HepG2 (cell line): ENCODE data around the gene CD58. TPM values are rescaled to one million over a fixed set of nuclear protein-coding genes. Genes with fewer than 3 reads are reported as not detected.
A peak's percentile ranks its signal among the peaks of the same experiment; 100 is the strongest.

Experiments used
- DNMT3B ChIP-seq: conservative IDR thresholded peaks from 2 replicates; pipeline ENCODE4 v1.6.1; 2016; ENCODE audit warnings: missing biosample characterization, control low read depth
- FOXK1 ChIP-seq: sonication (generic); formaldehyde crosslinking; IDR thresholded peaks from 2 replicates; pipeline ENCODE4 v1.4.0; 2020; ENCODE audit warnings: low read depth, missing genetic modification reagents, borderline replicate concordance
- HDAC2 ChIP-seq: sonication (generic); formaldehyde crosslinking; IDR thresholded peaks from 2 replicates; pipeline ENCODE4 v1.4.0; 2020; ENCODE audit warnings: missing genetic modification reagents
- HOXA7 ChIP-seq: sonication (generic); formaldehyde crosslinking; IDR thresholded peaks from 2 replicates; pipeline ENCODE4 v1.8.1; 2022; ENCODE audit warnings: mild to moderate bottlenecking, missing genetic modification reagents, moderate library complexity
- KLF16 ChIP-seq, 2 experiments: sonication (generic) in 1 of 2; formaldehyde crosslinking in 1 of 2; IDR thresholded peaks; 2 replicates each; pipeline versions ENCODE4 v1.6.1 to v1.8.0; 2016 to 2023; ENCODE audit warnings: missing genetic modification reagents in 2 of 2, missing compliant biosample characterization in 1 of 2
- MYNN ChIP-seq: sonication (generic); formaldehyde crosslinking; IDR thresholded peaks from 2 replicates; pipeline ENCODE4 v1.4.0; 2020; ENCODE audit warnings: mild to moderate bottlenecking, low read depth, missing genetic modification reagents
- PRPF4 ChIP-seq: fragments of 200-400 bp; formaldehyde crosslinking; IDR thresholded peaks from 2 replicates; pipeline ENCODE4 v1.6.1; 2016; ENCODE audit warnings: low read length, low read depth; ENCODE audit not compliant: poor library complexity, severe bottlenecking
- SMAD3 ChIP-seq: sonication (generic); formaldehyde crosslinking; IDR thresholded peaks from 2 replicates; pipeline ENCODE4 v1.4.0; 2020; ENCODE audit warnings: missing genetic modification reagents
- TBX3 ChIP-seq: fragments of 450-650 bp; IDR thresholded peaks from 2 replicates; pipeline ENCODE4 v1.6.1; 2017; ENCODE audit warnings: antibody characterized with exemption, mild to moderate bottlenecking, inconsistent platforms, borderline replicate concordance
- ZFP1 ChIP-seq: IDR thresholded peaks from 2 replicates; pipeline ENCODE4 v1.6.1; 2016
- ZNF350 ChIP-seq: sonication (generic); formaldehyde crosslinking; IDR thresholded peaks from 2 replicates; pipeline ENCODE4 v1.4.0; 2020; ENCODE audit warnings: mild to moderate bottlenecking, low read depth, missing genetic modification reagents, borderline replicate concordance
- ZNF382 ChIP-seq: sonication (generic); formaldehyde crosslinking; IDR thresholded peaks from 2 replicates; pipeline ENCODE4 v1.5.0; 2020; ENCODE audit warnings: missing genetic modification reagents, mild to moderate bottlenecking, borderline replicate concordance
- ZNF460 ChIP-seq: sonication (generic); formaldehyde crosslinking; IDR thresholded peaks from 2 replicates; pipeline ENCODE4 v1.5.1; 2020; ENCODE audit warnings: missing genetic modification reagents, mild to moderate bottlenecking, borderline replicate concordance
- ZNF556 ChIP-seq: sonication (generic); formaldehyde crosslinking; IDR thresholded peaks from 2 replicates; pipeline ENCODE4 v1.4.0; 2020; ENCODE audit warnings: mild to moderate bottlenecking, missing genetic modification reagents, borderline replicate concordance
- ZNF607 ChIP-seq: sonication (generic); formaldehyde crosslinking; IDR thresholded peaks from 2 replicates; pipeline ENCODE4 v1.5.1; 2020; ENCODE audit warnings: missing genetic modification reagents, mild to moderate bottlenecking, borderline replicate concordance
- ZNF749 ChIP-seq: sonication (generic); formaldehyde crosslinking; IDR thresholded peaks from 2 replicates; pipeline ENCODE4 v1.8.0; 2022; ENCODE audit warnings: mild to moderate bottlenecking, missing genetic modification reagents, moderate library complexity, borderline replicate concordance
- ZNF879 ChIP-seq: sonication (generic); formaldehyde crosslinking; IDR thresholded peaks from 2 replicates; pipeline ENCODE4 v1.8.1; 2023; ENCODE audit warnings: missing genetic modification reagents
- ZSCAN12 ChIP-seq: sonication (generic); formaldehyde crosslinking; IDR thresholded peaks from 2 replicates; pipeline ENCODE4 v1.9.0; 2021; ENCODE audit warnings: mild to moderate bottlenecking, missing genetic modification reagents
- ZZZ3 ChIP-seq: sonication (generic); formaldehyde crosslinking; IDR thresholded peaks from 2 replicates; pipeline ENCODE4 v1.4.0; 2020; ENCODE audit warnings: missing genetic modification reagents, mild to moderate bottlenecking, borderline replicate concordance
- polyA plus RNA-seq, 8 experiments: library from polyadenylated mRNA; depleted of rRNA in 3 of 8; stranded (reverse) in 7 of 8; unstranded in 1 of 8; fragments of >200 nt; fragmentation: Illumina TruSeq in 4 of 8; extraction: Trizol in 4 of 8; gene quantifications; 2 replicates each; pipeline versions ENCODE4 v1.2.1 to v1.2.3, GENCODE V29; 2011 to 2016; ENCODE audit warnings: low read depth in 4 of 8, missing spikeins in 1 of 8, mixed read lengths in 1 of 8; ENCODE audit not compliant: insufficient read depth in 1 of 8
- total RNA-seq, 5 experiments: library from RNA; depleted of rRNA; stranded (reverse); fragments of >200 nt; fragmentation: Illumina TruSeq; extraction: Trizol; gene quantifications; 2 replicates each; pipeline ENCODE4 v1.2.3, GENCODE V29; 2016; ENCODE audit warnings: low read depth in 1 of 5
- TF ChIP-seq, protein P1 (sequence below): sonication (generic); formaldehyde crosslinking; IDR thresholded peaks from 2 replicates; pipeline ENCODE4 v1.8.0; 2022; ENCODE audit warnings: mild to moderate bottlenecking, missing genetic modification reagents, moderate library complexity
- TF ChIP-seq, protein P2 (sequence below): IDR thresholded peaks from 2 replicates; pipeline ENCODE4 v1.6.1; 2018; ENCODE audit warnings: missing genetic modification reagents, mild to moderate bottlenecking, missing compliant biosample characterization
- TF ChIP-seq, protein P3 (sequence below): sonication (generic); formaldehyde crosslinking; IDR thresholded peaks from 2 replicates; pipeline ENCODE4 v1.5.1; 2020; ENCODE audit warnings: missing genetic modification reagents, mild to moderate bottlenecking, borderline replicate concordance
- TF ChIP-seq, protein P4 (sequence below): IDR thresholded peaks from 2 replicates; pipeline ENCODE4 v1.6.1; 2016; ENCODE audit warnings: missing compliant biosample characterization, missing genetic modification reagents, borderline replicate concordance
- TF ChIP-seq, protein P5 (sequence below): sonication (generic); formaldehyde crosslinking; conservative IDR thresholded peaks from 2 replicates; pipeline ENCODE4 v1.4.0; 2020; ENCODE audit warnings: missing genetic modification reagents

Gene CD58
- total and polyA plus RNA-seq, 2 of the 13 experiments (the other 11 are each of a cell fraction or from before 2014, with no cell fraction given) = 9.4 to 13.5 TPM

DNA sequence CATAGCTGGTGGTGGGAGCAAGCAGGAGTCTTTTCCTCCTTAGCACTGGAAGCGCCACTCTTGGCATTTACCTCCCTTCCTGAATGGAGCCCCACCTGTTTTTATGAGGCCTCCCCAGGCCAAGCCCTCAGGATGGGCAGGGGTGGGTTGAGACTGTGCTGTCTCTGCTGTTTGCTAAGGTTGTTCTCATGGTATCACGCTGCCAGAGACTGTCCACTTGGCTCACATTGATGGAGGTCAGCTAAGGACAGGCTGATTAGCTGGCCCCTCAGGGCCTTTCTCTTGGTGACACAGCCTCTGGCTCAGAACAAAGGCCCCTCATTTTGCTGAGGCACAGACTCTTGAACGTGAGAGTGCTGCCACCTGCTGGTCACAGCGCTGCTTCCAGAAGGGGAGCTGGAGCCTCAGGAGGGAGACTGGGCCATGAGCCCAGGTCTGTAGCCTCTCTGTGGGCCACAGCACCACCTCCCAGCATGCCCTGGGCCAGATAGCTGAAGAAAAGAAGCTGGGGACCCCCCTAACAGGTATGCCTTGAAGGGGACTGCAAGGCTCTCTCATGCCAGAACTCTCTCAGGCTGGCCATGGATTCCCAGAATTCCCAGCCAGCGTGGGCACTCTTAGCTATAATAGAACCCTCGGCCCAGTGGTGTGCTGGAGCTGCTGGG lies 85.6 kb downstream of the CD58 start (continued):
- TF ChIP-seq, protein P1, sequence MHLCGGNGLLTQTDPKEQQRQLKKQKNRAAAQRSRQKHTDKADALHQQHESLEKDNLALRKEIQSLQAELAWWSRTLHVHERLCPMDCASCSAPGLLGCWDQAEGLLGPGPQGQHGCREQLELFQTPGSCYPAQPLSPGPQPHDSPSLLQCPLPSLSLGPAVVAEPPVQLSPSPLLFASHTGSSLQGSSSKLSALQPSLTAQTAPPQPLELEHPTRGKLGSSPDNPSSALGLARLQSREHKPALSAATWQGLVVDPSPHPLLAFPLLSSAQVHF (CRISPR knock-in tag) = no peak
- TF ChIP-seq MYNN (CRISPR knock-in tag) = no peak
- peak; percentile 88; the same call in 1 of the 2 replicates for TF ChIP-seq SMAD3
- peak in 1 of 2 experiments; percentile 71; a peak in 1 of 4 replicates for TF ChIP-seq KLF16 (CRISPR knock-in tag; IDR thresholded peaks at IDR 0.05)
- no peak for TF ChIP-seq ZNF382 (CRISPR knock-in tag)
- TF ChIP-seq FOXK1 (CRISPR knock-in tag) = peak; percentile 30; the same call in 1 of the 2 replicates
- TF ChIP-seq ZSCAN12 (CRISPR knock-in tag) = no peak
- TF ChIP-seq ZZZ3 (CRISPR knock-in tag) = no peak
- TF ChIP-seq, protein P2, sequence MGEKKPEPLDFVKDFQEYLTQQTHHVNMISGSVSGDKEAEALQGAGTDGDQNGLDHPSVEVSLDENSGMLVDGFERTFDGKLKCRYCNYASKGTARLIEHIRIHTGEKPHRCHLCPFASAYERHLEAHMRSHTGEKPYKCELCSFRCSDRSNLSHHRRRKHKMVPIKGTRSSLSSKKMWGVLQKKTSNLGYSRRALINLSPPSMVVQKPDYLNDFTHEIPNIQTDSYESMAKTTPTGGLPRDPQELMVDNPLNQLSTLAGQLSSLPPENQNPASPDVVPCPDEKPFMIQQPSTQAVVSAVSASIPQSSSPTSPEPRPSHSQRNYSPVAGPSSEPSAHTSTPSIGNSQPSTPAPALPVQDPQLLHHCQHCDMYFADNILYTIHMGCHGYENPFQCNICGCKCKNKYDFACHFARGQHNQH (CRISPR knock-in tag) = peak; percentile 85; the same call in 1 of the 2 replicates
- TF ChIP-seq, protein P3, sequence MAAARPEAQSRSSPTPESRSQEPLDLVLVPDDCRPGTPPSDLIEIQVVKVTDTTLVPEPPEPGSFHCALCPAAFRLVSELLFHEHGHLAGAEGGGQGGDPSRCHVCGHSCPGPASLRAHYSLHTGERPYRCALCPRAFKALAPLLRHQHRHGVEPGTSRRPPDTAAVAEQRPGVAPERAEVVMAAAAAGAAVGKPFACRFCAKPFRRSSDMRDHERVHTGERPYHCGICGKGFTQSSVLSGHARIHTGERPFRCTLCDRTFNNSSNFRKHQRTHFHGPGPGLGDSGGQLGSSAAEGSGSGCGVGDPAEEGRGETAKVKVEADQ = no peak; the same call in 1 of the 2 replicates
- TF ChIP-seq PRPF4 = no peak
- TF ChIP-seq HOXA7 (CRISPR knock-in tag) = no peak
- no peak for TF ChIP-seq ZFP1 (CRISPR knock-in tag)
- 0 out of 2 replicates have a peak, but pooled peaks have one; percentile 13 for TF ChIP-seq ZNF607 (CRISPR knock-in tag)
- TF ChIP-seq TBX3 = no peak
- TF ChIP-seq ZNF556 (CRISPR knock-in tag) = no peak
- TF ChIP-seq ZNF749 (CRISPR knock-in tag) = no peak
- TF ChIP-seq, protein P4, sequence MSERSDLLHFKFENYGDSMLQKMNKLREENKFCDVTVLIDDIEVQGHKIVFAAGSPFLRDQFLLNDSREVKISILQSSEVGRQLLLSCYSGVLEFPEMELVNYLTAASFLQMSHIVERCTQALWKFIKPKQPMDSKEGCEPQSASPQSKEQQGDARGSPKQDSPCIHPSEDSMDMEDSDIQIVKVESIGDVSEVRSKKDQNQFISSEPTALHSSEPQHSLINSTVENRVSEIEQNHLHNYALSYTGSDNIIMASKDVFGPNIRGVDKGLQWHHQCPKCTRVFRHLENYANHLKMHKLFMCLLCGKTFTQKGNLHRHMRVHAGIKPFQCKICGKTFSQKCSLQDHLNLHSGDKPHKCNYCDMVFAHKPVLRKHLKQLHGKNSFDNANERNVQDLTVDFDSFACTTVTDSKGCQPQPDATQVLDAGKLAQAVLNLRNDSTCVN (CRISPR knock-in tag) = no peak
- no peak for TF ChIP-seq ZNF350 (CRISPR knock-in tag)
- no peak for TF ChIP-seq ZNF460 (CRISPR knock-in tag)
- peak; percentile 46; the same call in 1 of the 2 replicates for TF ChIP-seq HDAC2 (CRISPR knock-in tag)
- TF ChIP-seq ZNF879 (CRISPR knock-in tag) = no peak
- TF ChIP-seq, protein P5, sequence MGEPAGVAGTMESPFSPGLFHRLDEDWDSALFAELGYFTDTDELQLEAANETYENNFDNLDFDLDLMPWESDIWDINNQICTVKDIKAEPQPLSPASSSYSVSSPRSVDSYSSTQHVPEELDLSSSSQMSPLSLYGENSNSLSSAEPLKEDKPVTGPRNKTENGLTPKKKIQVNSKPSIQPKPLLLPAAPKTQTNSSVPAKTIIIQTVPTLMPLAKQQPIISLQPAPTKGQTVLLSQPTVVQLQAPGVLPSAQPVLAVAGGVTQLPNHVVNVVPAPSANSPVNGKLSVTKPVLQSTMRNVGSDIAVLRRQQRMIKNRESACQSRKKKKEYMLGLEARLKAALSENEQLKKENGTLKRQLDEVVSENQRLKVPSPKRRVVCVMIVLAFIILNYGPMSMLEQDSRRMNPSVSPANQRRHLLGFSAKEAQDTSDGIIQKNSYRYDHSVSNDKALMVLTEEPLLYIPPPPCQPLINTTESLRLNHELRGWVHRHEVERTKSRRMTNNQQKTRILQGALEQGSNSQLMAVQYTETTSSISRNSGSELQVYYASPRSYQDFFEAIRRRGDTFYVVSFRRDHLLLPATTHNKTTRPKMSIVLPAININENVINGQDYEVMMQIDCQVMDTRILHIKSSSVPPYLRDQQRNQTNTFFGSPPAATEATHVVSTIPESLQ (CRISPR knock-in tag) = no peak
- no peak for TF ChIP-seq DNMT3B (CRISPR knock-in tag)
